ENCODE data around the gene CDK5R2.

CDK5R2 gene

DNA sequence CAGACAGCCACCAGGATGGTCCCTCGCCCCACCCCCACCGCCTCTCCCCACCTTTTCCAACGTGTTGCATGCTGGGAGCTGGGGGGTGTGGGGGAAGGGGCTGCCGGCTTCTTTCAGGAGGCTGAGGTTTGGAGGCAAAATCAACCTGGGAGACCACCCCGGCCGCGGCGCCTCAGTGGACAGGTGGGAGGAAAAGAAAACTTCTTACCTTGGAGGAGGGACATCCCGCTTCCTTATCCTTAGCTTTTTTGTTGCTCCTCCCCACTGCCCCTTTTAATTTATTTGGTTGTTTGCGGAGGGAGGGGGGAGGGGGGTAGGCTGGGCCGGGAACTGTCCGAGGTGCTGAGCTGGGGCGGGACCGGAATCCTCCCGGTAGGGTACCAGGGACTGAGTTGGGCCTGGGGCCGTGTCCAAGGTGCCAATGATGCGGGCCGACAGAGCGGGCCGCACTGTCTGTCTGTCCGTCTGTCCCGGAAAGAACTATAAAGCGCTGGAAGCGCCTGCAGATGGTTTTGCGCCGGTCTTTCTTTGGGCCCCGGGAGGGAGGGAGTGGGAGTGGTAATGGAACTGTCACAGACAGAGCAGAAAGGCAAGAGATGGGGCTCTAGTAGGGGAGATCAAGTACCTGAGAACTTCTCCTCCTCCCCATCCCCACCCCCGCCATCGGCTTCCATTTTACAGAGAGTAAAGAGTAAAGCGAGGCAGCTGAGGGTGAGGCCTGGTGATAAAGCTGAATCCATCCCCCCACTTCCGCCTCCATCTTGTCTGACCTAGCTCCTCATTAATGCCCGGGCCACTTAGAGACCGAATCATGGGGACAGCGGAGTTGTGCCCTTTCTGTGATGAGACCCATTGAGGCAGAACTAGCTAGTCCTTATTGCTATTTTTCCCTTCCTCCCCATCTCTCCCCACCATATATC, 2.4 kb downstream of the CDK5R2 start:
- no peak for DNase-seq (ENCODE audit: low read depth)

DNA sequence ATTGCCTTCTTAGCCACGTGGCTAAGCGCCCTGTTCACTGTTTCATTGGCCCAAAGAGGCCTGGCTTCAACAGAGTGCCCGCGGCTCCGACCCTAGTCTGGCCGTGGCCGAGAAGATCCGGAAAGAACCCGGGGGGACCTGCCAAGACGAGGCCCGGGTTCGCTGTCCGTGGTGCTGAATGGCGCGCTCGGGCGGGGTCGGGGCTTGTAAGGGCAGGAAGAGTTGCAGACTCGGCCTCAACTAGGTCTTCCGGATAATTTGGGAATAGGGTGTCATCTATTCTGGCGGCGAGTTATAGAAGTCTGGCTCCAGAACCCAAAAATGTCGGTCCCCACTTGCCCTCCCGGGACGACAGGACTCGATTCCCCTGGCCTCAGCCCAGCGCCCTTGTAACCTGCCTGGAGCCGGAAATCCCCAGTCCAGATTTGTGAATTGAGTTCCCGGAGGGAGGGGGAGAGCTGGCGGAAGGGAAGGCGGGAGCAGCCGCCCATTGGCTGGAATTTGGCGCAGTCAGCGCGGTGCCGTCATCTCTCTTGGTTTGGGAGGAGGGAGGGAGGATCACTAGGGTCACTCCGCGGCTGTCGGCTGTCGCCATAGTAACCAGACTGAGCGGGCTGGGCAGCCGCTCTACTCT, 3.5 kb downstream of the CDK5R2 start:
- no peak for DNase-seq (ENCODE audit: low read depth)

DNA sequence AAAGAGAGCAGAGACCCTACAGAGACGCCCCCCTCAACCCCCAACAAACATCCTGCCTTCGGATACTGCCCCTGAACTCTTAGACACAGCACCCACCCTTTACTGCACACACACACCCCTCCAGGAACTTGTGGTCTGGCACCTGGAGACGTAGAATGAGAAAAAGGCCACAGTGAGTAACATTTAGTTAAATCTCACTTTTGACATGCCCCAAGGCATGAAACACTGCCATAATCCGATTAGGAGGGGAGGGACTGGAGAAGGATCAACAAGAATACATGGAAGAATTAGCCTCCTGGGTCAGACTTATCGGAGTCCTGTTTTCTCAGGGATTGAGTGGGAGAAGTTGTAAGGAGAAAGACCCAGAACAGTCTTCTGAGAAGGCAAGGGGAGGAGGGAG, 4.1 kb downstream of the CDK5R2 start:
- no peak for DNase-seq (ENCODE audit: low read depth)

DNA sequence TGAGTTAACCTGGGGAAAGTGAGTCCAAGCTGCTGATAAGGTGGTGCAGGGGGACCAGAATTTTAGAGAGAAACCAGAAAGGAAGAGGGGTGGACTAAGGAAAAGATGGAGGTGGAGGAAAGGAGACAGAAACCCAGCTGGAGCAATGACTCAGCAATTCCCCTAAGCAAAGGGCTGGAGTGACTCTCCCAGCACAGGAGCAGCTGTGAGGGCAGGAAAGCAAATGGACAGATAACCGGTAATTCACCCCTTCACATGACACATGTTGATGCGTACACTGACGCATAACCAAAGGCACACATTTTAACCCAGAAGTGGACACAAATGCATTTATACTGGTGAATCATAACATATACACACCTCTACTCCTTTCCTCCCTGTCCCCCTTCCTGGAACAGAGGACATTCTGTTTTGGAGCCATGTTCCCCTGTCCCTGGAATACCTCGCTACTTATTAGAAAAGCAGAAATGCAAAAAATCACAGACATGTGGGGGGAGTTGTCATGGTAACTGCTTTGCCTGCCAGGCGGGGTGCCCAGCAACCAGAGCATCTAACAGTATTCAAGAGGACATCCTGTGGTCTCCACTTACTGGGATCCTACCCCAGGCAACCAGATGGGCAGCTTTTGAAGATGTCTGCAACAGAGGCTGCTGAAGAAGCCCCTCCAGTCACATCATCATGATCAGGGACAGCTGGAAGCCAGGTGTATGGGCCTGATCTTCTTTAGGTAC, 4.7 kb downstream of the CDK5R2 start:
- DNase-seq (ENCODE audit: low read depth) = no peak

DNA sequence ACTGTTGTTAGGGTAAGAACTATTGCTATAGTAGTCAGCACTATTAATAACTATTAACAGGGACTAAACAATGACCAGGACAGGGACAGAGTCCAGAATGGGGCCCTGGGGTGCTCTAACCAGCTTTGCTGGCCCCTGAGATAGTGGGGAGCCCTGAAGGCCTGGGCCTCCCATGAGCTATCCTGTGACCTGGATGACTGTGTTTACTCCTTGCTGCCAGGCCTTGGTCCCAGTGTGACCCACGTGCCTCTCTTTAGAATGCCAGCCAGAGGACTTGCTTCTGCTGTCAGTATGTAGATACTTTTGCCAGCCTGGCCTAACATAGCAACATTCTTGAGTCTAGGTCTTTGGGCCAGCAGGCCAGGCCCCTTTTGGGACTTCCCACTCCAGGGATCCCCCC, 11.4 kb downstream of the CDK5R2 start:
- DNase-seq (ENCODE audit: low read depth) = no peak

DNA sequence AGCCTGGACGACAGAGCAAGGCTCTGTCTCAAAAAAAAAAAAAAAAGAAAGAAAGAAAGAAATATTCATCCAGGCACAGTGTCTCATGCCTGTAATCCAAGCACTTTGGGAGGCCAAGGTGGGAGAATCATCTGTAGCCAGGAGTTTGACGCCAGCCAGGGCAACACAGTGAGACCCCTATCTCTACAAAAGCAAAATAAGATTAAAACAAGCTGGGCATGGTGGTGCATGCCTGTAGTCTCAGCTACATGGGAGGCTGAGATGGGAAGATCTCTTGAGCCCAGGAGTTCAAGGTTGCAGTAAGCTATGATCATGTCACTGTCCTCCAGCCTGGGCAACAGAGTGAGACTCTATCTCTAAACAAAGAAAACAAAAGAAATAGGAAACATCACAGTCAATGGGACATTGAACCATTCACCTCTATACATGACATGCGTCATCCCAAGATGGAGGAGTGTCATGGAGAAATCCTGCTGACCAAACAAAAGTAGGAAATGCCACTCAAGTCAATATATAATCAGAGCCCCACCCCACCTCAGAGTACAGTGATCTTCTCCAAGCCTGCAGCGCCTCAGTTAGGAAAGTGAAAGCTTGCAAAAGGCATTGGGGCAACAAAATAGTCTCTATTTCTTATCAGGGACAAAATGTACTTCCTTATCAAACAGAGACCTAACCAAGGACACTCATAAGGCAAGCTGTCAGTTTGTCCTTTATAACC, 15.8 kb downstream of the CDK5R2 start:
- no peak for DNase-seq (ENCODE audit: low read depth)

DNA sequence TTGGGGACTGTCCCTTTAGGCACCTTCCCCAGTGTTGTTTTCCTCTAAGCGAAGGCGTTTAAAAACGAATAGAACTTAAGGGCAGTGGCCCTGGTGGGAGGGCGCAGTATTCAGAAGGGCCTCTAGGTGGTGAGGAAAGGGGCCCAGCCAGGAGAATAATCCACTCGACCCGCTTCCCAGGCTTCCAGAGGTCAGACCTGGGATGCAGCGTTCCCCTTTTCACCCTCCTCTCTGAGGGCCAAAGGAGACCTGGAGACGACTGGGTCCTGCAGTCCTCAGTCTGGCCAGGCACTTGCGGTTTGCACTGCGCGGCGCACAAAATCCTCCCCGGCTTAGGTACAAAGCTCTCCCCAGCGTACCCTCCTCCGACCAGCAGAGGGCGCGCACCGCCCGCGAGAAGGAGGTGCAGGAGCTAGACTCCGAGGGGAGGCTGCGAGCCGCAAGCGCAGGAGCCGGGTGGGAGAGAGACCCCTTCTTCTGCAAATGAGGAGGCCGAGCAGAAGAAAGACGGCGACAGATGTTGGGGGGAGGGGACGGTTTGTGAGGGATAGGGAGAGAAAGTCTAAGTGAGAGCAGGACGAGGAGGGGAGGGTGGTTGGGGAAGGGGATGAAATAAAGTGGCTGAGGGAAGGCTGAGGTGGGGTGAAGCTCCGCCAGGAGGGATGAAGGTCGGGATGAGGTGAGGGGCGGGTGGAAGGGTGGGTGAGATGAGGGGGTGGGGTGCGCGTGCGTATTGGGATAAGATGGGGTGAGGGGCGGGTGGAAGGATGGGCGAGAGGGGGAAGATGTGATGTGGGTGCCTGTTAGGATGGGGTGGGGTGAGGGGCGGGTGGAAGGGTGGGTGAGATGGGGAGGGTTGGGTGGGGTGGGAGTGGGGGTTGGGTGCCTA, 20.6 kb downstream of the CDK5R2 start:
- DNase-seq (ENCODE audit: low read depth) = peak; percentile 84

DNA sequence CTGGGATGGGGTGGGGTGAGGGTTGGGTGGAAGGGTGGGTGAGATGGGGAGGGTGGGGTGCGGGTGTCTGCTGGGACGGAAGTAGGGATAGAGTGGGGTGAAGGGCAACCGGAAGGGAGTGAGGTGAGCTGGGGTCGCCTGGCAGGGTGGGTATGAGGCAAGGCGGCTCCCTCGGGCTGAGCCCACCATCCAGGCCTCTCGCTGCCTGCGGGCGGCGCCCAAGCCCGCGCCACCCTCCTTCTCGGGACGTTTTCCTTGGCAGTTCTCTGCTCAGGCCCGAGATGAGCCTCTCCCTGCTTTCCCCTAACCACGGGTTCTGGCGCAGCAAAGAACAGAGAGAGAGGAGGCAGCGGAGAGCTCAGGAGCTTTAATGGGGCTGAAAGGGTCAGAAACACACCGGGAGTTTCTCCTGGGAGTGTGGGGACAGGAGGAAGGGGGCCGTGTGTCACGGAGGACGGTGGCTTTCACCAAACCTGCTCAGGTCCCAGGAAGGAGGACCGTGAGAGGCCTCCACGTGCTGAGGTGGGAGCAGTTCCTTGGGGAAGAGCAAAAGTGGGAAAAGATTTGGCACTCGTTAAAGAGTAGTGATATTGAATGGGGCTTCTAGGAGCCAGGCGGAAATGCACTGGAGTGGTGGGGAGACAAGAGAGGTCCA, 21.4 kb downstream of the CDK5R2 start:
- no peak for DNase-seq (ENCODE audit: low read depth)

DNA sequence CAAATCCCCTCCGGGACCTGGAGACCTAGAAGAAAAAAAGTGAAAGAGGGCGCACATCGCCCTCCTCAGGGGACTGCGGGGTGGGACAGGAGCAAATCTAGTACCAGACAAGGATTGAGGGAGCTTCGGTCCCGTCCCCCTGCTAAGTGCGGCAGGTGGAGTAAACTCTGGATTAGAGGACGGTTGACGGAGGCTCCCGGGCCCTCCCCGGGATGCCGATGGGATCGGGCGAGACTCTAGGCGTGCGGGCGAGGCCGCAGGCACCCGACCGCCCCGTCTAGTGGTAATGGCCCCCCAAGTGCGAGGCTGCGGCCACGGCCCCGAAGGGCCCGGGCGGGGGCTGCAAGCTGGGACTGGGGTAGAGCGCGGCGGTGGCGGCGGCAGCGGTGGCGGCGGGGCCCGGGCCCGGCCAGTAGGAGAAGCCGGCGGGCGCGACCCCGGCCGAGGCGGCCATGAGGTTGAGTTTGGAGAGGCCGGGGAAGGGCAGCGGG, 22.0 kb downstream of the CDK5R2 start:
- no peak for DNase-seq (ENCODE audit: low read depth)

DNA sequence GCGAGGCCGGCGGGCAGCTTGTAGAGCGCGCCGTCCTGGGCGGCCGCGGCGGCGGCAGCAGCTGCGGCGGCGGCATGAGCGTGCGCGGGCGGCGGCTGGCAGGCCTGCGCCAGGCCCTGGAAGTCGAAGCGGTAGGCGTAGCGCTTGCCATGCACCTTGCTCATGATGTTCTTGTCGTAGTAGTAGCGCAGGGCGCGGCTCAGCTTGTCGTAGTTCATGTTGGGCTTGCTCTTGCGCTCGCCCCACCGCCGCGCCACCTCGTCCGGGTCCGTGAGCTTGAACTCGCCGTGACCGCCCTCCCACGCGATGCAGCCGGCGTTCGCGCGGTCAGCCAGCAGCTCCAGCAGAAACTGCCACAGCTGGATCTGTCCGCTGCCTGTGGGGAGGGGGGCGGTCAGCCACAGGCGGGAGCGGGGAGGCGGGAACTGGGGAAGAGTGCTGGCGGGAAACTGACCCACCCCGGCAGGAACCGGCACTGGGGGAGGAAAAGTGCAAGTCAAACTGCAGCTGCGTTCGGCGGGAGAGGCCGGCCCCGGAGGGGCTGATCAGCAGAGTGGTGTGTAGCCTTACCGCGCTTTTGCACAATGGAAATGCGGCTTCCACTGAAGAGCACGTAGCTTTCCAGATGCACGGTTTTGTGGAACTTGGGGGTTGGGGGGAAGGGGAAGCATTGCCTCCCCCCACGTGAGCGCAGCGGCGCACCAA, 22.6 kb downstream of the CDK5R2 start:
- DNase-seq (ENCODE audit: low read depth) = no peak

DNA sequence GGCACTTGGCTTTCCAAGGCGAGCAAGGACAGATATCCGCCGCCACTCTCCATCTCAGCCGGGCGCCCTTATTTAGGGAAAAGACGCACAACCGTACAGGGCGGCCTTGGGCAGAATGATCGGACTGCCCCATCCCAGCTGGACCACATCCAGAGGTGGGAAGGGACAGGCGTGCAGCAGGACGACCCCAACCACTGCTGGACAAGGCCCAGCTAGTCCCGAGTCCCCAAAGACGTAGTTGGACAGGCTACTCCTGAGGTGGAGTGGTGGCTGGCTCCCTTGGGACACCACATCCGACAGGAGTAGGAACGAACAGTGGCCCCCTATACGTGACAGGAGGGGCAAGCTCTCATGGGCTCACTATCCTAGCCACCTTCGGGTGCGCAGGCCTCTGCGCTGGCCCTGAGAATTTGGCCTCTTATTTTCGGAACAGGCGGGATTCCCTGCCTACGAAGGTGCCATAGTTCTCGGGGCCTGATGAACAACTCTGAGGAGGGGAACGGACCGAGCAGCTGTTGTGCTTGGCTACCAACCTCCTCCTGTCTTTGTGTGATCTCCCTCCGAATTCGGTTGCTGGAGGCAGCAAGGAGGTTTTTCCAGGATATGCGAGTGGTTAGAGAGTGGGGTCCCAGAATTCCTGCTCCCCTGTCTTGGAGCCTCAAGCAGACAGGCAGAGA, 23.3 kb downstream of the CDK5R2 start:
- no peak for DNase-seq (ENCODE audit: low read depth)

DNA sequence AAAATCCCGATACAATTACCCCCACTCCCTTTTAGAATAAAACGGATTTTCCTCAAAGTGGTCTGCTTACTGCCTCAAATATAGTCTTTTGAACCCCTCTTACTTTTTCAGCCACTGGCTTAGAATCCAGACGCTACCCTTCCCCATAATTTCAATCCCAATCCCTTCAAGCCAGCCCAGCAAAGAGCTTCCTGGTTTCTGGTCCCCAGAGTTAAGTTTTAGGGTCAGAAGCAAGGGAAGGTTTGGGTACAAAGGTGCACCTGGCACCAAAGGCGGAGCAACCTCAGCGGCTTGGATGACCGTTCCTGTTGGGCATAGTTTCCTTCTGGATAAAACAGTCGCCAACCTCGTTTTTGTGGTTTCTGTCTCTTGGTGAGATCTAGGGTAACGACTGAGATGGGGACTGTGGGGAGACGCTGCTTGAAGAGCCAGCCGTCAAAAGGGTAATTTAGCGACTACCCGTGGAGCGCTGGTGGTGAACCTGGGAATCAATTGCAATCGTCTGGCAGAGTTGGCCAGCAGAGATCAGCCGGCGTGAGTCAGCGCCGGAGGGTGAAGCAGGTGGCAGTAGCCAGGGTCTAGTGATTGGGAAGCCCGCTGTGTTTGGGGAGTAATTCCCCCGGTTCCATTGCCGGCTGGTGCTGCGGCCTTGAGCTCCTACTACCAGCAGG, 23.9 kb downstream of the CDK5R2 start:
- no peak for DNase-seq (ENCODE audit: low read depth)

DNA sequence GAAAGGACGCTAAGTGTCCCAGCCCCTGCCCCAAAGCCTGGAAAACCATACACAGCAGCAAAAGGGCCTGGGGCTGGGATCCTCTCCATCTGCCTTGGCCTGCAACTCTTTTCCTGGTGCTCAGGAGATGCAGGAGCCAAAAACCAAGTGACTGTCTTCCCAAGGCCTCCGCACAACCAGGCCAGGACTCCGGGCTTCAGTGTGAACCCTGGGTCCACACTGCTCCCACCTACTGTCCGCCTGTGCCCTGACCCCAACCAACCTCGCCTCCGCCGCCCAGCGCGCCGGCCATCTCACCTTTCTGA, 24.4 kb downstream of the CDK5R2 start:
- no peak for DNase-seq (ENCODE audit: low read depth)

DNA sequence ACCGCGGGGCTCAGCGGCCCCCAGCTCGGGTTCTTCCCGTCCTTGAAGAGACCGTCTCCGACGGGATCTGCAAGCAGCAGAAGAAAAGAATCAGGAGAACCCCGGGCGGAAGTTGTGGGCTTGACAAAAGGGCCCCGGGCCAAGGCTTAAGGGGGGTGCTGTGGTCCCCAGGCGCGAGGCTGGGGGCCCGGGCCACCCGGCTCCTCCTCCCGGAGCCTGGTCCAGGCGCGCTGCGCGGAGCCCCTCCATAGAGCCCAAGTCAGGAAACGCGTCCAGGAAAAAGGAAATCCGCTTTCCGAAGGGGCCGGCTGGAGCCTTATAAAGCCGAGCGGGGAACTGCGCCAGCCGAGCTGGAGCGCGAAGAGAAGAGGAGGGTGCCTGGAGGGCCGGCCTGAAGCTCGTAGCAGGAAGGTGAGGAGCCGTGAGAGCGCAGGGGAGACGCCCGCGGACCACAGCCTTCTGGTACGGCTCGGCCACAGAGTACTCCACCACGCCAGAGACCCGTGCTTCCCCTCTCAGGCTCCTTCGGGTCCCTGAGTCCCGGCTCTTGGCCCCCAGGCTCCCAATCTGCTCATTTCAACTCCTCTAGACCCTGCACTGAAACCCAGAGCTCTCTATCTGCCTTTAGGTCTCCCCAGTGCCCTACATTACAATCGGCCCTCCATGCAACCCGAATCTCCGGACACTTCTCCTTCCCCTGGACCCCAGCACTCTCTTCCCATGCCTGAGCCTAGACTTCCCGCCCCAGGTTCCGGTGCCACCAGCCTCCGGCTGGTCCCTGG, 25.0 kb downstream of the CDK5R2 start:
- no peak for DNase-seq (ENCODE audit: low read depth)

DNA sequence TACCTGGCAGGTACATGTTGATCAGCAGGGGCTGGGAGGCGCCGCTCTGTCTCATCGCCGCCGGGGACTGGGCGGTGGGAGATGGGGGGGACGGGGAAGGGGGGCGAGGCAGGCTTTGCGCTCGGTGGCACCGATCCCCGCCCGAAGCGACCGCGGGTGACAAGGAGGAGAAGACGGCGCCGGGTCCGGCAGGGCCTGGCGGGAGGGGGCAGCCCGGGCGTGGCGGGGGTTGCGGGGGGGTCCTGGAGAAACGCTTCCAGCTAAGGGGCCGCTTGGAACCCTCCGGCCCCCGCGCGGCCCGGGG, 25.5 kb downstream of the CDK5R2 start, which contains the start of gene FEV:
FEV (minus strand) TSS at position 164 of the 304 bp plus-strand sequence; CDS start at position 55, 109 bp downstream.
- DNase-seq (ENCODE audit: low read depth) = no peak

DNA sequence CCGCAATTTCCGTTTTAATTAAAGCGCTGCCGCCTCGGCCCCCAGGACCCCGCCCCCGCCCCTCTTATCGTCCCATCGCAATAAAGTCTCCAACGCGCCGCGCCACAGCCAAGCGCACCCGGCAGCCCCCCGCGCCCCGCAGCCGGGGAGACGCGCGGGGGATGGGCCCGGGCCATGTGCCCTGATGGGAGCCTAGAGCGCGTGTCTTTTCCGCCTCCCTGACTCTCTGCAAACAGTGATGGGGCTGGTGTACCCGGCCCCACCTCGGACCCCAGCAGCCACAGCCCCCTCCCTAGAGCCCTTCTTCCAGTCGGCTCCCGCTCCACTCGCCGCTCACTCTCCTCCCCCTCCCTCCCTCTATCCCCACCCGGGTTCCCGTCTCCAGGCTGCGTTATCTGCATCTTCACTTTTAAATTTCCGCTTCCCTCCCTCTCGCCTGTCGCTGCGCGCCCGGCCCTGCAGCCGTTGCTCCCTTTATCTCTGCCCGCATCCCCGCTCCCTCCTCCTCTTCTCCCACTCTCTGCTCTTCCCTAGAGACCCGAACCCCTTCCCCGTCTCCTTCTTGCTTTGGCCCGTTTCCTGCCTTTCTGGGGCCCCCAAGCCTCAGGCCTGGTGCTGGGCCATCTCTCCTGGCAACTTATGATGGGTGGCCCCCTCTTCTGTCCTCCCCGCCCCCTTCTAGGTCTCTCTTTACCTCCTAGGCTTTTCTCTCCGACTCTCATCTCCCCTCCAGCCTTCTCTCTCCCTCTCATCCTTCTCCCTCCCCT, 26.0 kb downstream of the CDK5R2 start:
- no peak for DNase-seq (ENCODE audit: low read depth)

DNA sequence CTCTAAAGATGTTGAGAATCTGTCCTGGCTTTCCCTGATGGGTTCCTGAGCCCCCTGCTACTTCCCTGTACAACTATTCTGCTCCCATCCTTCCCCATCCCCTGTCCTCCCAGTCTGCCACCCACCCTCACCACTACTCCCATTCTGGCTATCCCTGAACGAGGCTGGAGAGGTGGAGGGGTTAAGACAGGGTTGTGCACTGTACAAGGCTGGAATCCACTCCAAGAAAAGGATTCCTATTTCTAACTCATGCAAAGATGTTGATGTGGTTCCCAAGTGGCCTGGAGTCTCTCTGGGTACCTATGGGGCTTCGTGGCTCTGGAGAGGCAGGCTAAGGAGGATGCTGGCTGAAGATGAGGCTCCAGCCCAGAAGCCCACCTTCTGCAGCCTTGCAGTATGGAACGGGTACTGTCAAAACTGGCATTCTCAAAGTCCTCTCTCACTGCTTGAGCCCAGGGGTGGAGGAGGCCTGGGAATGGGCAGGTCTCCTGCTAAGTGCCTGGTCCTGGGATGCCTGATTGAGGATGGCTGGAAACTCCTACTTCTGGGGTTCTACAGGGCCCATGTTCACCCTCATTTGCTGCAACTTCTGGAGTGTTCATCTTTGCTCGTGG, 26.8 kb downstream of the CDK5R2 start:
- no peak for DNase-seq (ENCODE audit: low read depth)
